Fibroblast of lung (primary cell): ENCODE measurements around the gene PLVAP.

Source experiments
- EZH2 ChIP-seq: IDR thresholded peaks from 2 replicates; pipeline ENCODE4 v1.5.1; 2012; ENCODE audit warnings: low read length, control low read depth, mild to moderate bottlenecking; ENCODE audit errors: missing control alignments
- TF ChIP-seq, protein P1 (sequence below), 2 donors: IDR thresholded peaks in 1 of 2; conservative IDR thresholded peaks in 1 of 2; 1 replicate in 1 of 2; 2 replicates in 1 of 2; pipeline ENCODE4 v1.5.1; 2011 to 2012; ENCODE audit warnings: low read length in 2 of 2, control low read depth in 1 of 2, inconsistent platforms in 1 of 2, low read depth in 1 of 2, mild to moderate bottlenecking in 1 of 2

DNA sequence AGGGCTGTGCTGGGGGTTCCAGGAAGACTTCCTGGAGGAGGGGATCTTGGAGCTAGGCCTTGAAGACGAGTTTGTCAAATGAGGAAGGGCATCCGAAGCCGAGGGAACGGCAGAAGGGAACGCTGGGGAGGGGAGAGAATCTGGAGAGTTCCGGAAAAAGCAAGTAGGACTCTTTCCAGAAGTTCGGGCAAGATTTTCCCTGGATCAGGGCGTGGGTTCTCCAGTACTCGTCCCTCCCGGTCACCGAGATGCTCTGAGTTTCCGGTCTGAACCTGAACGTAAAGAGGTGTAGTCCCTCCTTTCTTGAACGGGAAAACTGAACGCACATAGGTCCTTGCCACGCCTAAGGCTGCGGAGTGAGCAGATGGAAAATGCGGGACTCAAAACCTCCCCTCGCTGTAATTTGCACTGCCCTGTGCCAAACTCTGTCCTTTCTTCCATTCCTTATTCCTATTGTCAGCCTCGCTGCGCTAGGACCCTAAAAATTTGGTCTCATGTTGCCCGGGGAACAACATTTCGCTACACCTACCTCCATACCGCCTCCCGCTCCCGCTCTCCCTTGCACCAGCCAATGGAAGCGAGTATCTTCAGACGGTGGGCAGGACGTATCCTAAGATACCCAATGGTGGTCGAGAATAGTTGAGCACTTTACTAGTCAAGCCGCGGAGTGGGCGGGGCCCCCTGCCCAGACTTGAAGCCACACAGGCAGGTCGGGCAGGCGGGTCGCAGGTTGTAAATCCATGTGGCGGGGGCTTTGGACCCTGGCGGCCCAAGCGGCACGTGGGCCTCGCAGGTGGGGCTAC, 40.1 kb downstream of the PLVAP start, which contains the start of gene GTPBP3:
- TF ChIP-seq, protein P1, sequence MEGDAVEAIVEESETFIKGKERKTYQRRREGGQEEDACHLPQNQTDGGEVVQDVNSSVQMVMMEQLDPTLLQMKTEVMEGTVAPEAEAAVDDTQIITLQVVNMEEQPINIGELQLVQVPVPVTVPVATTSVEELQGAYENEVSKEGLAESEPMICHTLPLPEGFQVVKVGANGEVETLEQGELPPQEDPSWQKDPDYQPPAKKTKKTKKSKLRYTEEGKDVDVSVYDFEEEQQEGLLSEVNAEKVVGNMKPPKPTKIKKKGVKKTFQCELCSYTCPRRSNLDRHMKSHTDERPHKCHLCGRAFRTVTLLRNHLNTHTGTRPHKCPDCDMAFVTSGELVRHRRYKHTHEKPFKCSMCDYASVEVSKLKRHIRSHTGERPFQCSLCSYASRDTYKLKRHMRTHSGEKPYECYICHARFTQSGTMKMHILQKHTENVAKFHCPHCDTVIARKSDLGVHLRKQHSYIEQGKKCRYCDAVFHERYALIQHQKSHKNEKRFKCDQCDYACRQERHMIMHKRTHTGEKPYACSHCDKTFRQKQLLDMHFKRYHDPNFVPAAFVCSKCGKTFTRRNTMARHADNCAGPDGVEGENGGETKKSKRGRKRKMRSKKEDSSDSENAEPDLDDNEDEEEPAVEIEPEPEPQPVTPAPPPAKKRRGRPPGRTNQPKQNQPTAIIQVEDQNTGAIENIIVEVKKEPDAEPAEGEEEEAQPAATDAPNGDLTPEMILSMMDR (conservative IDR thresholded peaks at IDR 0.05 in 1 of 2, IDR thresholded peaks at IDR 0.05 in 1 of 2; ENCODE audit: low read depth in 1 of 2, low read length in 2 of 2): no peak
- TF ChIP-seq EZH2: no peak
